HFFc6 (cell line): ENCODE data around the gene ADARB1. TPM values are rescaled to one million over a fixed set of nuclear protein-coding genes. Genes with fewer than 3 reads are reported as not detected.

Experiments
- DNase-seq: peaks from one replicate; pipeline ENCODE4 v3.0.0-alpha.2; 2018
- H3K27ac Mint-ChIP-seq: 2 replicates; pipeline ENCODE4 v1.8.0; 2020; ENCODE audit warnings: mild to moderate bottlenecking, mixed read lengths
- H3K27me3 Mint-ChIP-seq: 2 replicates; pipeline ENCODE4 v1.8.0; 2021; ENCODE audit warnings: mild to moderate bottlenecking, moderate library complexity, mixed read lengths; ENCODE audit not compliant: insufficient read depth
- H3K36me3 Mint-ChIP-seq: 2 replicates; pipeline ENCODE4 v1.8.0; 2021; ENCODE audit warnings: low read depth, mixed read lengths
- H3K4me1 Mint-ChIP-seq: 2 replicates; pipeline ENCODE4 v1.8.0; 2020; ENCODE audit warnings: low read depth, mixed read lengths
- H3K4me3 Mint-ChIP-seq: 2 replicates; pipeline ENCODE4 v1.8.0; 2020; ENCODE audit warnings: mild to moderate bottlenecking, moderate library complexity, mixed read lengths
- H3K9me3 Mint-ChIP-seq: 2 replicates; pipeline ENCODE4 v1.8.0; 2020; ENCODE audit warnings: mild to moderate bottlenecking, mixed read lengths
- total RNA-seq, 6 experiments: library from RNA; stranded (reverse); fragmentation: NEBNext Ultra II Directional; extraction: Animal tissue kit (Norgen Biotek cat#: 25700); gene quantifications; 2 replicates in 1 of 6; 3 replicates in 5 of 6; pipeline ENCODE4 v1.2.3, GENCODE V29; 2021
- TF ChIP-seq, protein P1 (sequence below): fragments of 200-600 bp; sonication (generic); IDR thresholded peaks from 2 replicates; pipeline ENCODE4 v1.5.0; 2021; ENCODE audit warnings: antibody characterized with exemption, mild to moderate bottlenecking

The ADARB1 gene
- total RNA-seq, 6 experiments from 2014 or later: 1.7 to 3.2 (median 2.2) TPM

DNA sequence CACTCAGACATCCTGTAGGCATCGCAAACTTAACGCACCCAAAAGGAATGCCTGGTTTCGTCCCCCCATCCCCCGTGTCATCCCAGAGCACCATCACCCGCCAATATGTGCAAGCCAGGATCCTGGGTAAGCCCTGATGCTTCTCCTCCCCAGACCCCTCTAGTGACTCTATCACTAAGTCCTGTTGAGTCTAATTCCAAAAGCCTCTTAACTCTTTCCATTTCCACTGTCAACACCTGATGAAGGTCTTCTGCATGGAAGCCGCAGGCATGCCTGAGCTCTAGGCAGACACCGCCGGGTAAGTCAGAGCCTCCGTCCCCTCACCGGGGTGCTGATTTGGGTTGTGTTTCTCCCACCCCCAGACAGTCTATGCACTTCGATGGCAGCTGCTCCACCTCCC is 5.3 kb upstream of the ADARB1 start:
- DNase-seq: no peak
- peaks cover 21% of the 10 kb centered on the region for H3K27me3 Mint-ChIP-seq
- peaks cover 6% of the 10 kb centered on the region for H3K4me1 Mint-ChIP-seq
- no peak overlapping the region for H3K27ac Mint-ChIP-seq
- no peaks in the 10 kb centered on the region for H3K9me3 Mint-ChIP-seq
- no peaks in the 10 kb centered on the region for H3K36me3 Mint-ChIP-seq
- no peak overlapping the region for H3K4me3 Mint-ChIP-seq
- TF ChIP-seq, protein P1, sequence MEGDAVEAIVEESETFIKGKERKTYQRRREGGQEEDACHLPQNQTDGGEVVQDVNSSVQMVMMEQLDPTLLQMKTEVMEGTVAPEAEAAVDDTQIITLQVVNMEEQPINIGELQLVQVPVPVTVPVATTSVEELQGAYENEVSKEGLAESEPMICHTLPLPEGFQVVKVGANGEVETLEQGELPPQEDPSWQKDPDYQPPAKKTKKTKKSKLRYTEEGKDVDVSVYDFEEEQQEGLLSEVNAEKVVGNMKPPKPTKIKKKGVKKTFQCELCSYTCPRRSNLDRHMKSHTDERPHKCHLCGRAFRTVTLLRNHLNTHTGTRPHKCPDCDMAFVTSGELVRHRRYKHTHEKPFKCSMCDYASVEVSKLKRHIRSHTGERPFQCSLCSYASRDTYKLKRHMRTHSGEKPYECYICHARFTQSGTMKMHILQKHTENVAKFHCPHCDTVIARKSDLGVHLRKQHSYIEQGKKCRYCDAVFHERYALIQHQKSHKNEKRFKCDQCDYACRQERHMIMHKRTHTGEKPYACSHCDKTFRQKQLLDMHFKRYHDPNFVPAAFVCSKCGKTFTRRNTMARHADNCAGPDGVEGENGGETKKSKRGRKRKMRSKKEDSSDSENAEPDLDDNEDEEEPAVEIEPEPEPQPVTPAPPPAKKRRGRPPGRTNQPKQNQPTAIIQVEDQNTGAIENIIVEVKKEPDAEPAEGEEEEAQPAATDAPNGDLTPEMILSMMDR: no peak

DNA sequence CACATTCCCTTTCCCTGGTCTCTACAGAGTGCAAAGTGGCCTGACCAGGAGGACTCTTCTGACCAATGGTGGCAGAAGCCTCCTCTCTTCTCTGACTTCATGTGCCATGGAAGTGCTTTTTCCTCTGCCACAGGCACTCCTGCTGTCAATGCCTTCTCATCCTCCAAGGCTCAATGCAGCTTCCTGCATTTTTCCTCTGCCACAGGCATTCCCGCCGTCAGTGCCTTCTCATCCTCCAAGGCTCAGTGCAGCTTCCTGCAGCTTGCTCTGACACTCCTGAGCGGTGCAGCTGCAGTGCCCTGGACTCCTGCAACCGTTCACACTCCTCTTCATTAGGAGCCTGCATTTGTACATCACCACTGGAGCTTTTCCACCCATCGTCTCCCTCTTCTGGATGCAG is 4.7 kb upstream of the ADARB1 start:
- Mint-ChIP-seq H3K4me3 (no peak overlapping the region), H3K27me3 (peaks cover 21% of the 10 kb centered on the region), H3K27ac (no peak overlapping the region), H3K36me3 (no peaks in the 10 kb centered on the region), H3K4me1 (peaks cover 6% of the 10 kb centered on the region), H3K9me3 (no peaks in the 10 kb centered on the region)
- TF ChIP-seq, protein P1: no peak
- DNase-seq: no peak

DNA sequence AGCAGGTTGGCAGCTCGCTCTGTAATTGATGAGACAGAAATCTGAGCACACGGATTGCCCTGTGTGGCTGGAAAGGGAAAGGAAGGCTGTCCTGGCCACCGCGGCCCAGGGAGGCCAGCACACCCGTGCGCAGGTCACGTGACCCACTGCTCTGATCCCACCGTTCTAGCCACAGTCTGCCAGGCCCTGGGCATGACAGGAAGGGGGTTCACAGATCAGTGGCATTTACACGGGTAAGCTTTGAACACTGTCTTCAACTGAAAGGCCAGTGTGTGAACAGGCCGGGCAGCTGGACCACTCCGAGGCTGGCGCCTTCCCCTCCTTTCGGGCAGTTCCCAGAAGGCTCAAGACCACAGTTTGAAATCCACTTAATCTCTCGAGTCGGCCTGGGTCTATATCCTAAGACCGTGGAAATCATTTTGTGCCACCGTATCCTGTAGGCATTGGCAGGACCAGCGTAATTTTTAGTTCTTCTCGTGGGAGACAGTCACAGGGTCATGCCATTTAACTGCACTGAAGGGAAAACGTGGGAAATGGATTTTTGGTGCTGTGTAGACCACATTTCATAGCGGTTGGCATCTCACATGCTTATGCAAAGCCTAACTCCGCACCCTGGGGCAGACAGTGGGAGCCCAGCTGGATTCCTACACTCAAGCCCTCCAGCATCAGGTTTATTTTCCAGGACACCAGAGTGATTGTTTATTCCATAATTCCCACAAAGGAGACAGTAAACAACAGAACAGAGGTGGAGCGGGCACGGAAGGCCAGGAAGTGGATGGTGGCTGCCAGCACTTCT is 3.1 kb upstream of the ADARB1 start:
- DNase-seq: no peak
- no peak overlapping the region for H3K27ac Mint-ChIP-seq
- TF ChIP-seq, protein P1: no peak
- H3K4me1 Mint-ChIP-seq: peaks cover 14% of the 10 kb centered on the region
- no peaks in the 10 kb centered on the region for H3K36me3 Mint-ChIP-seq
- H3K4me3 Mint-ChIP-seq: no peak overlapping the region
- H3K27me3 Mint-ChIP-seq: peaks cover 26% of the 10 kb centered on the region
- H3K9me3 Mint-ChIP-seq: no peaks in the 10 kb centered on the region

DNA sequence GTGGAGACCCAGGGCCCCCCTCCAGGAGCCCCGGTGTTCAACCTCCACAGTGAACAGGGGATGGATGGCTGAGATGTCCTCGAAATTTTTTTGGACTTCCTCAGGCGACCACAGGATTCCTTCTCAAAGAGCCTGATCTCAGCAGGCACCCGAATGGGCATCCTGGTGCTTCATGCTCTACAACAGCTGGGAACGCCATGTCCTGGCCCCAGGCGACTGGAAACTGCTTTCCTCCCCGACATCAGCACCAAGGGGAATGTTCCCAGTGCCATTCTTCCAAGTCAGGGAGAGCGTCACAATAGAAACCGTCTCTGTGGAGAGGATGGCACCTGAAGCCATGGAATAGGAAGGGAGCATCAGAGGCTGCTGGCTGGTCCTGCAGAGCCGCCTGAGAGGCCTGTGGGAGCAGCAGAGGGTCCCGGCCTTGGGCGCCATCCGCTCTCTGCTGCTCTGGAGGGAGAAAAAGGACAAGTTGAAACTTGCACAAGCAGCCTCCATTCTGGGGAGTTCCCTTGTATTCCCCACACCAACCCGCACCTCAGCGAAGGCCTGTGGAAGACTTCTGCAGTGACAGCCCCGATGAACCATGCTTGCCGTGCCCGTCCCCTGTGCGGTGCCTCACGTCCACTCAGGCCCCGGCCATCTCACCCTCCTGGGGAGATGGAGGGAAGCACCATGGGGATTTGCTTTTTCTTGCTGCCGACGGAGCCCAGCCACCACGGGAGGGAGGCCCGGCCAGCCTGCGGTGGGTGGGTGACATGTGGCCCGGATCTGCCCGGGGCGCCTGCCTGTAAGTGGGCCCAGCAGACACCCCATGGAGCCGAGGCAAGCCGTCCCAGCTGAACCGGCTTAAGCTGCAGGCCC is 2.3 kb upstream of the ADARB1 start:
- no peak overlapping the region for H3K4me3 Mint-ChIP-seq
- no peaks in the 10 kb centered on the region for H3K36me3 Mint-ChIP-seq
- no peak for DNase-seq
- H3K27ac Mint-ChIP-seq: no peak overlapping the region
- no peaks in the 10 kb centered on the region for H3K9me3 Mint-ChIP-seq
- peaks cover 14% of the 10 kb centered on the region for H3K4me1 Mint-ChIP-seq
- TF ChIP-seq, protein P1: no peak
- peaks cover 23% of the 10 kb centered on the region for H3K27me3 Mint-ChIP-seq

DNA sequence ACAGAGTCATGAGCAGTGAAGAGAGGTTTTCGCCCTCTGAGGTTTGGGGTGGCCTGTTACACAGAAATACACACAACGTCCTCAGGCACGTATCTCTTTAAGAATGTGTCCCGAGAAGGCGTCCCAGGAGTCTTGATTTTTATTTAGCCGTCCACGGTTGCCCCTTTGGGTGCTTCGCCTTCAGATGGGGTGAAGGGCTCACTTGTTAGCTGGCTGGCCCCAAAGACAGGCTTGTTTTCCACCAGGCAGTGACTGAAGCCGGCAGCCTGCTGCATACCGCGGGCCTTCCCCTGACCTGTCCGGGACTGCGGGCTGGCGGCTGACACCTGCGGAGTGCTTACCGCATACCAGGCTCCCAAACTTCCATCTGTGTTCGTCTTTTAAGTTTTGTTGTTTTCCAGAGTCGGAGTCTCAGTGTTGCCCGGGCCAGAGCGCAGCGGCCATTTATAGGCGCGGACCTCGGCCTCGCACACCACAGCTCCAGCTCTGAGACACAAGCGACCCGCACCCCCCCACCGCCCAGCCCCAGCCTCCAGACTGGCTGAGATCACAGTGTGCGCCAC is 1.6 kb upstream of the ADARB1 start:
- Mint-ChIP-seq H3K4me3 (no peak overlapping the region), H3K27me3 (peaks cover 18% of the 10 kb centered on the region), H3K36me3 (no peaks in the 10 kb centered on the region), H3K9me3 (no peaks in the 10 kb centered on the region), H3K27ac (no peak overlapping the region), H3K4me1 (peaks cover 14% of the 10 kb centered on the region)
- TF ChIP-seq, protein P1: no peak
- DNase-seq: no peak
